GM12891 (cell line): ENCODE measurements around the gene USP48.

Experiments used
- DNase-seq: peaks from one replicate; pipeline ENCODE4 v3.0.0; 2011; ENCODE audit warnings: low spot score; ENCODE audit not compliant: insufficient read length
- FAIRE-seq: peaks from 2 replicates; lab custom pipeline; 2011; peaks lifted over from hg19 to GRCh38; lab: Jason Lieb, UNC
- PAX5 ChIP-seq: IDR thresholded peaks from 2 replicates; pipeline ENCODE4 v1.6.1; 2011; ENCODE audit warnings: low read length, moderate library complexity, mild to moderate bottlenecking; ENCODE audit not compliant: insufficient read depth, severe bottlenecking
- POLR2A ChIP-seq: IDR thresholded peaks from 2 replicates; pipeline ENCODE4 v1.6.1; 2011; ENCODE audit warnings: low read depth, low read length, control low read depth
- POLR2AphosphoS5 ChIP-seq: IDR thresholded peaks from 2 replicates; pipeline ENCODE4 v1.6.1; 2011; ENCODE audit warnings: low read depth, low read length, control low read depth
- POU2F2 ChIP-seq: IDR thresholded peaks from 2 replicates; pipeline ENCODE4 v1.6.1; 2011; ENCODE audit warnings: low read depth, mild to moderate bottlenecking, control low read depth, low read length, moderate library complexity
- SPI1 ChIP-seq: IDR thresholded peaks from 2 replicates; pipeline ENCODE4 v1.6.1; 2011; ENCODE audit warnings: low read depth, low read length, control low read depth
- TAF1 ChIP-seq: IDR thresholded peaks from 2 replicates; pipeline ENCODE4 v1.6.1; 2011; ENCODE audit warnings: low read depth, low read length, control low read depth

The USP48 gene

GRCh38 chr1:21664806-21665588 is 118.0 kb downstream of the USP48 start:
- FAIRE-seq (no peak), DNase-seq (no peak)
- TF ChIP-seq PAX5: no peak
- TF ChIP-seq POU2F2: no peak
- TF ChIP-seq POLR2AphosphoS5: no peak
- TF ChIP-seq TAF1: no peak
- no peak for TF ChIP-seq SPI1
- no peak for TF ChIP-seq POLR2A

GRCh38 chr1:21663951-21664805 is 118.8 kb downstream of the USP48 start:
- no peak for FAIRE-seq
- DNase-seq: no peak
- TF ChIP-seq TAF1 (no peak), SPI1 (no peak), POLR2A (no peak), PAX5 (no peak), POLR2AphosphoS5 (no peak), POU2F2 (no peak)

GRCh38 chr1:21663248-21663950 is 119.5 kb downstream of the USP48 start:
- no peak for TF ChIP-seq POLR2A
- no peak for TF ChIP-seq TAF1
- TF ChIP-seq POU2F2: no peak
- no peak for DNase-seq
- FAIRE-seq: no peak

- DNase-seq (no peak), FAIRE-seq (no peak)
- no peak for TF ChIP-seq POU2F2
- no peak for TF ChIP-seq SPI1
- TF ChIP-seq PAX5: no peak
- TF ChIP-seq POLR2AphosphoS5: no peak
- TF ChIP-seq TAF1: no peak
- TF ChIP-seq POLR2A: no peak
These were observed 120.3 kb downstream of the USP48 start for GRCh38 chr1:21662426-21663247.

- TF ChIP-seq SPI1 (no peak), TAF1 (no peak), POU2F2 (no peak), POLR2AphosphoS5 (no peak)
- no peak for DNase-seq
- FAIRE-seq: no peak
These were observed 121.1 kb downstream of the USP48 start for GRCh38 chr1:21661886-21662285.

- TF ChIP-seq POU2F2 (no peak), POLR2AphosphoS5 (no peak), SPI1 (no peak), PAX5 (no peak), TAF1 (no peak), POLR2A (no peak)
- no peak for DNase-seq
- FAIRE-seq: no peak
These were observed 123.0 kb downstream of the USP48 start for GRCh38 chr1:21659924-21660326.

GRCh38 chr1:21659099-21659923 is 123.6 kb downstream of the USP48 start:
- TF ChIP-seq POU2F2: no peak
- TF ChIP-seq POLR2AphosphoS5: no peak
- TF ChIP-seq PAX5: no peak
- no peak for TF ChIP-seq TAF1
- TF ChIP-seq SPI1: peak; percentile 11; the same call in 1 of the 2 replicates
- no peak for TF ChIP-seq POLR2A
- FAIRE-seq: no peak
- DNase-seq: peak; percentile 97

- DNase-seq (no peak), FAIRE-seq (no peak)
- TF ChIP-seq TAF1 (no peak), POLR2AphosphoS5 (no peak), SPI1 (no peak), POLR2A (no peak), POU2F2 (no peak), PAX5 (no peak)
These were observed 125.3 kb downstream of the USP48 start for GRCh38 chr1:21657456-21658190.
